ENCODE results near the gene GALNT1.

DNA sequence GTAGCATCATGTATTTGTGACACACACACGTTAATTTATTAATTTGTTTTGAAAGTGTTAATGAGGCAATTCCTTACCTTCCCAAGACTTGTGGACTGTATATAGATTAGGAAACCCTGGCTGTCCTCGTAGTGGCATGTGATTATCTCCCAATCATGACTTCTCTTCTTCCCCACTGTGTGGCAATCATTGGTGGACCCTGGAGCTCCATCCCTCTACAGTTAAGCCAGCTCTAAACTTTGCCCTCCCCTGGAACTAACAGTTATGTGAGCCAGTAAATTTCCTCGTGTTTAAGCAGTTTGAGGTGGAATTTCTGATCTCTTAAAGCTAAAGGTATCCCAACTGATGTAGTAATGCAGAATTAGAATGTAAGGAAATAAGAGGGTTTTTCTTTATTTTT is 22.0 kb downstream of the GALNT1 start:
- TF ChIP-seq POLR2A (IDR thresholded peaks at IDR 0.05) = no peak
- TF ChIP-seq, protein P1, sequence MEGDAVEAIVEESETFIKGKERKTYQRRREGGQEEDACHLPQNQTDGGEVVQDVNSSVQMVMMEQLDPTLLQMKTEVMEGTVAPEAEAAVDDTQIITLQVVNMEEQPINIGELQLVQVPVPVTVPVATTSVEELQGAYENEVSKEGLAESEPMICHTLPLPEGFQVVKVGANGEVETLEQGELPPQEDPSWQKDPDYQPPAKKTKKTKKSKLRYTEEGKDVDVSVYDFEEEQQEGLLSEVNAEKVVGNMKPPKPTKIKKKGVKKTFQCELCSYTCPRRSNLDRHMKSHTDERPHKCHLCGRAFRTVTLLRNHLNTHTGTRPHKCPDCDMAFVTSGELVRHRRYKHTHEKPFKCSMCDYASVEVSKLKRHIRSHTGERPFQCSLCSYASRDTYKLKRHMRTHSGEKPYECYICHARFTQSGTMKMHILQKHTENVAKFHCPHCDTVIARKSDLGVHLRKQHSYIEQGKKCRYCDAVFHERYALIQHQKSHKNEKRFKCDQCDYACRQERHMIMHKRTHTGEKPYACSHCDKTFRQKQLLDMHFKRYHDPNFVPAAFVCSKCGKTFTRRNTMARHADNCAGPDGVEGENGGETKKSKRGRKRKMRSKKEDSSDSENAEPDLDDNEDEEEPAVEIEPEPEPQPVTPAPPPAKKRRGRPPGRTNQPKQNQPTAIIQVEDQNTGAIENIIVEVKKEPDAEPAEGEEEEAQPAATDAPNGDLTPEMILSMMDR (IDR thresholded peaks at IDR 0.05 in 4 of 5, conservative IDR thresholded peaks at IDR 0.05 in 1 of 5) = no peak

All from gastrocnemius medialis (tissue), 4 donors.